Transverse colon (tissue), 3 donors: ENCODE results near the gene MCF2L2.

Experiments
- CTCF ChIP-seq, 5 experiments: fragments of 200-600 bp in 3 of 5; fragments of 450-650 bp in 2 of 5; sonication (generic) in 3 of 5; IDR thresholded peaks; 1 replicate in 2 of 5; 2 replicates in 3 of 5; pipeline ENCODE4 v1.5.1; 2016 to 2017; ENCODE audit warnings: antibody characterized with exemption in 5 of 5, inconsistent platforms in 3 of 5, mild to moderate bottlenecking in 2 of 5, moderate library complexity in 1 of 5
- EP300 ChIP-seq: sonication (generic); formaldehyde crosslinking; IDR thresholded peaks from one replicate; pipeline ENCODE4 v1.6.1; 2017; ENCODE audit warnings: antibody characterized with exemption, low read depth

DNA sequence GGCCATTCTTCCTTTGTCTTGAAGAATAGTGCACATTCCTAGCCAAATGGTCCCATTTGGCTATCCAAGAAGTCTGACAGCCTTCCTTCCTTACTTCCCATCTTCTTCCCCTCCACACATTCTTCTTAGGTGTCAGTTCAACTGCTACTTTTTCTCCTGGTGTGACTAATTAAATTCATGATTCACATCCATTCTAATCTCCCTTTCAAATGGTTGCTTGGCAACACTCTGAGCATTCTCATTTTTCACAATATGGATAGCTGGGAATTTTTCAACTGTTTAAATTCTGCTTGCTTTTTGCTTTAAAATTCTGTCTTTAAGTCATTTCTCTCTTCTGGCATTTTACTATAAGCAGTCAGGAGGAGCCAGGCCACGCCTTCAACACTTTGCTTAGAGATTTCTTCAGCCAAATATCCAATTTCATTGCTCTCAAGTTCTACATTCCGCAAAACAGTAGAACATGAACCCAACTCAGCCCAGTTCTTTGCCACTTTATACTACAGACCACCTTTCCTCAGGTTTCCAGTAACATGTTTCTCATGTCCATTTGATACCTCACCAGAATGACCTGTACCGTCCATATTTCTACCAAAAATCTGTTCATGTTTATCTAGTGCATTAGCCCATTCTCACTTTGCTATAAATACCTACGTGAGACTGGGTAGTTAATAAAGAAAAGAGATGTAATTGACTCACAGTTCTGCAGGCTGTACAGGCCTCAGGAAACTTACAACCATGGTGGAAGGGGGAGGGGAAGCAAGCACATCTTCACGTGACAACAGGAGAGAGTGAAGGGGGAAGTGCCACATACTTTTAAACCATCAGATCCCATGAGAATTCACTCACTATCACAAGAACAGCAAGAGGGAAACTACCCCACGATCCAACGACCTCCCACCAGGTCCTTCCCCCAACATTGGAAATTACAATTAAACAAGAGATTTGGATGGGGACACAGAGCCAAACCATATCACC lies 31.9 kb upstream of the MCF2L2 start:
- TF ChIP-seq EP300 (no peak), CTCF (IDR thresholded peaks at IDR 0.05) (no peak)
